C4-2B (cell line): ENCODE results near the gene CTNNA2.
A peak's percentile ranks its signal among the peaks of the same experiment; 100 is the strongest.

Experiments used
- H3K27ac ChIP-seq: fragments of 450-650 bp; 2 replicates; pipeline ENCODE4 v1.5.1; 2017
- ZFX ChIP-seq: fragments of 450-650 bp; IDR thresholded peaks from 2 replicates; pipeline ENCODE4 v1.6.1; 2017
- TF ChIP-seq, protein P1 (sequence below): fragments of 450-650 bp; conservative IDR thresholded peaks from 2 replicates; pipeline ENCODE4 v1.5.1; 2017; ENCODE audit warnings: mild to moderate bottlenecking

Gene CTNNA2

GRCh38 chr2:79665091-79665490 lies 152.2 kb downstream of the CTNNA2 start:
- TF ChIP-seq ZFX = no peak
- TF ChIP-seq, protein P1, sequence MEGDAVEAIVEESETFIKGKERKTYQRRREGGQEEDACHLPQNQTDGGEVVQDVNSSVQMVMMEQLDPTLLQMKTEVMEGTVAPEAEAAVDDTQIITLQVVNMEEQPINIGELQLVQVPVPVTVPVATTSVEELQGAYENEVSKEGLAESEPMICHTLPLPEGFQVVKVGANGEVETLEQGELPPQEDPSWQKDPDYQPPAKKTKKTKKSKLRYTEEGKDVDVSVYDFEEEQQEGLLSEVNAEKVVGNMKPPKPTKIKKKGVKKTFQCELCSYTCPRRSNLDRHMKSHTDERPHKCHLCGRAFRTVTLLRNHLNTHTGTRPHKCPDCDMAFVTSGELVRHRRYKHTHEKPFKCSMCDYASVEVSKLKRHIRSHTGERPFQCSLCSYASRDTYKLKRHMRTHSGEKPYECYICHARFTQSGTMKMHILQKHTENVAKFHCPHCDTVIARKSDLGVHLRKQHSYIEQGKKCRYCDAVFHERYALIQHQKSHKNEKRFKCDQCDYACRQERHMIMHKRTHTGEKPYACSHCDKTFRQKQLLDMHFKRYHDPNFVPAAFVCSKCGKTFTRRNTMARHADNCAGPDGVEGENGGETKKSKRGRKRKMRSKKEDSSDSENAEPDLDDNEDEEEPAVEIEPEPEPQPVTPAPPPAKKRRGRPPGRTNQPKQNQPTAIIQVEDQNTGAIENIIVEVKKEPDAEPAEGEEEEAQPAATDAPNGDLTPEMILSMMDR = no peak
- no peak overlapping the region for H3K27ac ChIP-seq

GRCh38 chr2:79666430-79666829 lies 153.6 kb downstream of the CTNNA2 start:
- TF ChIP-seq, protein P1 = no peak
- TF ChIP-seq ZFX = no peak
- H3K27ac ChIP-seq = no peak overlapping the region

- no peak overlapping the region for H3K27ac ChIP-seq
- no peak for TF ChIP-seq ZFX
These were observed 156.9 kb downstream of the CTNNA2 start for GRCh38 chr2:79669714-79670113.

DNA sequence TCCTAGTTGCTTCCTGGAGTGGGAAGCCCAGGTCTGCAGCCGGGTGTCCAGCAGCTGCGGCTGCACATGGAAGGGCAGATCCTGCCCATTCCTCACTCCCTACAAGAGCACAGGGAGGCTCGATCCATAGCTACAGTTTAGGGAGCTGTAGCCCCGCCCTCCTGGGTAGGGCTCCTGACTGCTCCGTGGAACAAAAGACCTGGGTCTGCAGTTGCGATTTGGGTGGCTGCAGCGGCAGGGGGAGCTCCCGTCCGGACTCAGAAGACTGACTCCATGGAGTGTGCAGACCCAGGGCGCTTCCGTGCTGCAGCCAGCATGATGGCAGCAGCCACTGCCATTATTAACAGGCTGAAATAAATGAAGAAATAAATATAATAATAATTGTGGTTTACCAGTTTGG lies 157.3 kb downstream of the CTNNA2 start:
- no peak for TF ChIP-seq ZFX
- TF ChIP-seq, protein P1 = peak; percentile 37
- no peak overlapping the region for H3K27ac ChIP-seq

DNA sequence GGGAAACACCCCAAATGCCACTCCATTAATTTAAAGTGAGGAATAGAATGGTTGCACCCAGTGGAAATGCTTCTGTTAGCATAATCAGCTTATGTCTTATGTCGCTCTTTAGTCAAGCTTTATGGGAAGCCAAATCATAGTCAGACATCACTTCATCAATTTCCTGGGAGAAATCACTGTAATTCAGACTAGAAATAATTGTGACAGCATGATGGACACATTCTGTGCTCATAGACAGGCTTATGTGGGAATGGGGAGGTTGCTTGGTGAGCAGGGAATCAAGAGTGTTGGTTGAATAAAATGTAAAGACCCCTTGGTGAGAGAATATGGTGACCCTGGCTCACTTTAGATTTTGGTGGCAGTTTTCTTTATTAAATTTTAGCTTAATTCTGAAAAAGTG lies 174.0 kb downstream of the CTNNA2 start:
- TF ChIP-seq ZFX = no peak
- TF ChIP-seq, protein P1 = no peak
- no peak overlapping the region for H3K27ac ChIP-seq

- no peak overlapping the region for H3K27ac ChIP-seq
- no peak for TF ChIP-seq ZFX
- TF ChIP-seq, protein P1 = no peak
These were observed 182.4 kb downstream of the CTNNA2 start for GRCh38 chr2:79695248-79695647.

- TF ChIP-seq, protein P1 = no peak
- TF ChIP-seq ZFX = no peak
- H3K27ac ChIP-seq = no peak overlapping the region
These were observed 184.3 kb downstream of the CTNNA2 start for GRCh38 chr2:79697200-79697599.

- TF ChIP-seq ZFX = no peak
- TF ChIP-seq, protein P1 = no peak
- H3K27ac ChIP-seq = no peak overlapping the region
These were observed 187.8 kb downstream of the CTNNA2 start for GRCh38 chr2:79700651-79701050.
